NOMO-1 treated with dmso at 0.1 percent for 144 hours (cell line): ENCODE data around the gene TTLL1.
"Not testable (repeated sequence)": the region's sequence is repeated elsewhere in the genome, so short reads cannot be mapped to it uniquely, and the experiment has no call there.

Experiments used
- DNase-seq: peaks from one replicate; lab custom pipeline; 2025; ENCODE audit not compliant: unreplicated experiment; lab: John Stamatoyannopoulos, UW

Gene TTLL1

DNA sequence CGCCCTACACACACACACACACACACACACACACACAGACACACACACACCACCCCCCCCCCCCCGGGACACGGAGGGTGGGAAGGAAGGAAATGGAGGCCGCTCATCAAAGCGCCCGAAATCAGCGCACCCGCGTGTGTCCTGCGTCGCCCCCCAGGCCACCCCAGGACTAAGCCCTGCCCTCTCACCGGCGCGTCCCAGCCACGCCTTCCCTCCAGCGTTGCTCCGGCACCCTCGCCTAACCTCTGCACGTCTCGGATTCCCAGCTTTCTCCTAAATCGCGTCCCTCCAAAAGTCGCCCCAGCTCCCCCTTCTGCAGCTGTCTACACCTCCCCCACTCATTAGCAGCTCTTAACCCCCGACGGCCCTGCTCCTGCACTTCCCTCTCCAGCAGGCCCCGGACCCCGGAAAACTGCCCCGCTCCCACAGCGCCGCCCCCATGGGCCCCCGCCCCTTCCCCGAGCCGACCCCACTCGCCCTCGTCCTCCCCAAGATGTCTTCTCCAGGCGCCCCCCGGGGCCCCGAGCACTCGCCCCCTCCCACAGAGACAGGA is 74.8 kb downstream of the TTLL1 start:
- DNase-seq, result no peak

DNA sequence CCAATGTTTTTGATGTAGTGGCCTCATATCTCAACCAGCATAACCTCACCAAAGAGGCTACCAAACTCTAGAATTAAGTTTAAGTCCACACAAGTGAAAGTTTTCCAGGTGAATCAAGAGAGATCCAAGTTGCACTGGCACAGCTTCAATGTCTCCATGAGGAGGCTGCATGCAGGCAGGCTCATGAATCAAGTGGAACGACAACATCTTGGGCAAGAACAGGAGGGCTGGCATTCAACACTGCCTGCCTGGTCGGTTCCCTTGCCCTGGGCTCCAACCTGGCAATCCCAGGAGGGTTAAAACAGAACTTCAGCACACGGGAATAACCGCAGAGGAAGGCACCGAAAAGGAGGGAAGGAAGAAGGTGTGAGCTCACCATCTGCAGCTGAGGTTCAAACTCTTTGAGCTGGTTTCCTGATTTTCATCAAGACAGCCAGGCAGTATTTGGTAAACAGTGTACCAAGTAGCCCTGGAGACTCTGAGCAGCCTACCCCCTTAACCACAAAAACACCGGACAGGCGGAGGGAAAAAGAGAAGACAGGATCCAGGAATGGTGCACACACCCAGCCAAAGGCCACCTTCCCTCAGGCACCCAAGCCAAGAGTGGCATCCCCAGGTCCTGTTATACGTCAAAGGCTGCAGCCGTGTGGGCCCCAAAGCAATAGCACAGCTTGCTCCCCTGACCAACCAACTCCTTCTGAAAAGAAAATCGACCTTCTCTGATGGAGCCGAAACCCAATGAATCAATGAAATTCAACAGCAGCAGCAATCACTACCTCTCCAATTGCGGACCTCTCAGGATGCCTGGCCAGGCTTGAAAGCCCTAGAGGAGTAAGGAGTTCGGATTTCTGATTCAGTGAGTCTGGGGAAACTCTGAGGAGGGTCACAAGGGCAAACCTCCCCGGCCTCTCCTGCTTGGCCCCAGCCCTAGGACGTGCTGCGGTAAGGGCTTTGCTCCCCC is 75.6 kb downstream of the TTLL1 start:
- no peak for DNase-seq

DNA sequence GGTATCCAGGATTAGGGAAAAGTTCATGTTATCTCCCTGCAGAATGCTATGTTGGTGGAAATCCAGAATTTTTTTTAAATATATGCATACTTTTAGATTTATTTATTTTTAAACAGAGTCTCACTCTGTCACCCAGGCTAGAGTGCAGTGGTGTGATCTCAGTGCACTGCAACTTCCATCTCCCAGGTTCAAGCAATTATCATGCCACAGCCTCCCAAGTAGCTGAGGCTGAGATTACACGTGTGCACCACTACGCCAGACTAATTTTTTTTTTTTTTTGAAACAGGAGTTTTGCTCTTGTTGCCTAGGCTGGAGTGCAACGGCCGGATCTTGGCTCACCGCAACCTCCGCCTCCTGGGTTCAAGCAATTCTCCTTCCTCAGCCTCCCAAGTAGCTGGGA is 76.8 kb downstream of the TTLL1 start:
- DNase-seq, result no peak

DNA sequence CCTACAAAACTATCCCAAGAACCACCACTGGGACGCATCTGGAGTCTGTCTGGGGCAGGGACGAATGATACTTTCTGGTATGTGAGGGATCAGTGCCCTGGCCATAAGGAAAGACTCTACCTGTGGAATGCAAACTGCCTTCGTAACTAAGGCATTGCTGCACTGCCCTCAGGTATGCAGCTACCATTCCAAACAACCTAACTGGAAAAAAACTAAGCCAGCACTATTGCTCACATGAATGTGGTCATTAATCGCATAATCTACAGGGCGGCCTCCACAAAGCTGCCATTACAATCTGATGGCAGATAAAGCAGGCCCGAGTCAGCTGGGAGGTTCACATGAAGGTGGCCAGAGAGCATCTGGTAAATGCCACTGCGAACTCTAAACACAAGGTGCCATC is 78.1 kb downstream of the TTLL1 start:
- no peak for DNase-seq

DNA sequence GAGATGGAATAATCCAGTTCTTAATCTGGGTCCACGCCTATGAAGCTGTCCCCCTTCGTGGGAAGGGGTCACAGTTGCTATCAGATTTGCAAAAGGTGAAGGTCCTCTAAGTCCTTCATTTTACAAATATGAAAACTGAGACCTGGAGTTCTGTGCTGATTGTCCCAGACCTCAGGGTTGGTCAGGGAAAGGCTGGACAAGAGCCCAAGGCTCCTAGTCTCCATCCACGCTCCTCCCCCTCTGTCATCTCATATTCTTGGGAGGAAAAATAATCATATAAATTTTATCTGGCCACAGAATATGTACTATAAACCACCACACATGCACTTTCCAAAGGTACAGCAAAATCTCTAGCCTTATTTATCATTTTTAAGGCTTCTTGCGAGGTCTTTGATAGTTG is 79.7 kb downstream of the TTLL1 start:
- no peak for DNase-seq

DNA sequence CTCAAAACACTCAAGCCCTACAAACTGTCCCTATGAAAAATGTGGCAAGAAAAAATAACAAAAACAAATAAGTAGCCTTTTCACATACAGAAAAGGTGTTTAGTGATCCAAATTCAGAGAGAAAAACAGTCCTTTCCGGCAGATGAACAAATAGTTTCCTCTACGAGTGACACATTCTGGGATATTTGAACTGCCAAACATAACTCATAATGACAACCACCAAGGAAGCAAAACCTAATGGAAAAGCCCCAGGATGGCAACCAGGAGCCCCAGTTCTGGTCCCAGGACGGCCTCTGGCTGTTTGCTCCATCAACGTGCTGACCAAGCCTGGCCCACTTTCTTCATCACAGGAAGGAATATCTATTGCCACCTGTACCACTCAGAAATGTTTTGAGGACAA is 80.3 kb downstream of the TTLL1 start:
- DNase-seq, result no peak

DNA sequence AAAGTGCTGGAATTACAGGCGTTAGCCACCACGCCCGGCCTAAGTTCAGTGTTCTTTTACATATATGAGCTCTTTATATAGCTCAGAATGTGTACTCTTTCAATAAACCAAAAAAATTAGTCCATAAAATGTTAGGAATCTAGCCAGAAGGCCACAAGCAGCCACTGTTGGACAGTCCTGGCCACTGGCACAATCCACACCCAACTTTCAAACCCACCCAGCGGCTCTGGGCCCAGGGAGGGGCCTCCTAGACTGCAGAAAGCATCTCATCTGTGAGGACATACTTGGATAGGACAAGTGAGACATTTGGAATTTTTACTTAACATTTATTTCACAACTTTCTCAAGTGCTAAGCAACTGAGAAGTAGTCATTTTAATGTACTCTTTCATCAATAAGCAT is 80.7 kb downstream of the TTLL1 start:
- no peak for DNase-seq

DNA sequence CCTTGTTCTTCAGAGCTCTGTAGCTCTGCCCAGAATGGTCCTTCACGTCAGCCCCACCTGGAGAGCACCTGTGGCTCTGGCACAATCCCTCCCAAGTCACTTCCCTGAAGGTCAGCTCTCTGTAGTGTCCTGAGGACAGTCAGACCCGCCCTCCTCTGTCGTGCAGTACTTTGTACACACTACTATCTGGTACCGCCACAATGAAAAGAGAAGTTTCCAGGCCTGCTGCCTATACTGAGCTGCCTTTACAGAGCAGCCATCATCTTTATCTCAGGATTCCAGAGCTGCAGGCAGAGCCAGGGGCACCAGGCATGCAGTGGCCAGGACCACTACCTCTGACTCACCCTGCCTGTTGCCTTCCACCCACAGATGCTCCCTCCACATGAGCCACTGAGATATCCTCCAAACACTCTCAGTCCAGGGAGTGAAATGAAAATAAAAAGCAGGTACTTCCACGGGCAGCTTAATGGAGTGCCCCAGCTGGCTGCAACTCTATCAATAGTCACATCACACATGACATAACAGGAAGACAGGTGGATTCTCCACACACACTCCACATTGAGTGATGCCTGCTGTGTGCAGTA is 81.6 kb downstream of the TTLL1 start:
- DNase-seq, result no peak

DNA sequence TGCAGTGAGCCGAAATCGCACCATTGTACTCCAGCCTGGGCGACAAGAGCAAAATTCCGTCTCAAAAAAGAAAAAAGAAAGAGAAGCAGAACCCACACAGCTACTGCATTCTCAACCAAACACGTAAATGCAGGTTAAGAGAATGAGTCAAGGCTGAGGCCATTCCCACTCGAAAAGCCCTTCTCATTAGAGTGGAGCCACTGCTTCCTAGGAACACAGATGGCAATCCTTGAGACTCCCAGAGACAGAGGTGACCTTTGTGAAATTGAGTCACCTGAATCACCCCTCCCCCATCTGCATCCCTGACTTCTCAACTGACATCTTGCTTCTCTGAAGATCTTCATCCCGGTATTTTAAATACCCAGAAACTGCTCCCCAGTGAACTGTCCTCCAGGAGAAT is 82.4 kb downstream of the TTLL1 start:
- no peak for DNase-seq

DNA sequence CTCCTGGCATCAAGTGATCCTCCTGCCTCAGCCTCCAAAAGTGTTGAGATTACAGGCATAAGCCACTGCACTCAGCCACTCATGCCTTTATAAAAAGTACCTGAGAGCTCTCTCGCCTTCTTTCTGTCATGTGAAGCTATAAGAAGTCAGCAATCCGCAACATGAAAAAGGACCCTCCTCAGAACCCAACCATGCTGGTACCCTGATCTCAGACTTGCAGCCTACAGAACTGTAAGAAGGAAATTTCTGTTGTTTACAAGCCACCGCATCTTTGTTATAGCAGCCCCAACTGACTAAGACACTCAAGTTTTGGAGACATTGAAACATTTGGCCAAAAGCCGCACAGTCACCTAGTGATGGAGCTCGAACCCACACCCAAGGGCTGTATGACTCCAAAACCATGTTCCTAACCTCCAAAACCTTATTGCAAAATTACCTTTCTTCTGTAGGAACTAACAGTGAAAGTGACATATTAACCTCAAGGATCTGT is 83.1 kb downstream of the TTLL1 start:
- DNase-seq, result no peak

DNA sequence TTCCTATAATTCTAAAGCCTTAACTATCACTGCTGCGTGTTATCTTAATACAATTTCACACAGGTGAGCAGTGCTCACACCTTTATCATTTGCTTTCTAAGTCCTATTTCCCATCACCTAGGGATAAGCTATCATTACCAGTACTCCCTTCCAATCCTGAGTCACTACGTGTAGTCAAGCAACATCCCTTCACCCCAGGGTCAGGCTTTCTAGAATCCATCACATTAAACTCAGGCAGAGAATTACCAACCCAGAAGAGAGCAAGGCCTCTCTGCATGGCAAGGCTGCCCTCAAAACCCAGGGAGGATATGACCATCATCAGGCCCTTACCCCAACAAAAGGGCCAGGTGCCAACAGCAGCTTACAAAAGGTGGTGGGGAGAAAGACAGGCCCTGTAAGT is 84.1 kb downstream of the TTLL1 start:
- no peak for DNase-seq

DNA sequence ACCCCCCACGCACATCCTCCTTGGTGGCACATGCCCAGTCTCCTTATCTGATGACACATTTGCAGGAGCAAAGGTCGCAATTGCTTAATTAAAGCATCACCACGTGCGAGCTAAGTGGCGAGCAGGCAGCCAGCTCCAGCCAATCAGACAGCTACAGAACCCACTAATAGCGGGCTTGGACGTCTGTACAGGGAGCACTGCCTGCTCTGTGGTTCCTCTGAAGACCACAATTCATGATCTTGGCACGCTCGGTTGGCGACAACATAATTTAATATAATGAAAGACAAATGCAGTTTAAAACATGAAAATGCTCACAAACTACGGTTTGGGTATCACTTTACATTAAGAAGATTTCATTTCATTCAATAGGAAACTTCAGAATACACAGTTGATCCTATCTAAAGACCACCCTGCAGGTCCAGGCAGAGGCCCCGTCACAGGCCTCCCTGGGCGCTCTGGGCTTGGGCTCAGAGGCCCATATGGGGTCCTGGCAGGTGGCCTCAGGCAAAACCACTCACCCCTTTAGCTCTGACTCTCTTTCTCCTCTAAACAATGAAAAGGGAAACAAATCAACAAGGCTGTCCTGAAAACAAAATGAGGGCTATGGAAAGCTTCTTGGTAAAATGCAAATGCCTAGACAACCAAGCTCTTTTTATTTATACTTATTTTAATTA is 84.7 kb downstream of the TTLL1 start:
- peak; percentile 84 for DNase-seq

DNA sequence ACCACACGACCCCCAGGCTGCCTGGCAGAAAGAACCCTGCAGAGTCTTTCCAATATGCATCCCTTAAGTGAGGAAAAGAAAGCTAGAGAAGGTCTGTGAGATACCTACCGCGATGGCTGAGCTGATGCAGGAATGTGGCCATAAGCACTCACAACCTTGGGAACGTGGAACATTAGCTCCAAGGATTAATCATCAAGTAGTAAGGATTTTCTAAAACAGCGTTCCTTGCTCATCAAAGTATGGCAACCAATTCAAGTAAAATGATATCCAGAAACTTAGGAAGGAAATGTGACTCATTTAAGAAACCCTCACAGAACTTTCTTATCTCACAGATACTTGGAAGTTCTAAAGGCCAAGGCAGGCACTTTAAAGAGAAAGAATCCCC is 87.0 kb downstream of the TTLL1 start:
- no peak for DNase-seq

DNA sequence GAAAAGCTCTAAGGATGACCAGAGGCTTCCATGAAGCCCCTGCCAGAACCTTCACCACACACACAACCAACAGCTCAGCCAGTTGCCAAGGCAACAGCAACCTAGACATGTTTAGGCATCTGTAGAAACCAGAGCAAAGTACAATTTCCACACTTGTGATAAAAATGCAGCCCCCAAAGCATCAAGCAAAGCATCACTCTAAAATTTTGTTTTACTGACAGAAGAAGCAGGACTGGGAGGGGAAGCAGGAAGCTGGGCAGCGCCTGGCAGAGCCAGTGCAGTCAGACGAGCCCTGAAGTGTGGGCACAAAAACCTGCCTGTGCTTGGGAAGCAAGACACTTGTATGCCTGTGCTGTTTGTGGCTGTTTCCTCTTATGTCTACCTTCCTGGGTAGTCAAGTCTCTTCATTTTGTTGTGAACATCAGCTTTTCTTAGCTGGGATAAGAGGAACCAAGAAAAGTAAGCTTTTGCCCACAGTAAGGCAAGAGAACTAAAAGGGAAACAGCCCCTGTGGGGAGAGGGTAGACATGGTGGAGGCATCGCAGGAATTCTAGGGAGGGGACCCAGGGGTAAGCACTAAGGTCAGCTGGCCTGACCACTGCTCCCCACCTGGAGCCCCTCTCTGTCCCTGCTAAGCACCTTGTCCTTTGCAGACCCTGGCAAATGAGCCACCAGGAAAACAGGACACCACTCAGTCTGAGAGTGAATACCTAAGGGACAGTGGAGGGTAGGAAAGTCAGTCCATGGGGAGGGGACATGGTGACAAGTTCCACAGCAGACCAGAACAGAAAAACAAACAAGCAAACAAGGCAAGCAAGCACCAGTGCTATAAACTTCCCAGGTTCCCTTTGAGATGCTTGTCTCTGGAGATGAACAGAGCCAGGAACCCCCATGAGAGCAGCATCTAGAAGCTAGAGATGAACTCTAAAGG is 87.7 kb downstream of the TTLL1 start:
- DNase-seq, result peak; percentile 35

DNA sequence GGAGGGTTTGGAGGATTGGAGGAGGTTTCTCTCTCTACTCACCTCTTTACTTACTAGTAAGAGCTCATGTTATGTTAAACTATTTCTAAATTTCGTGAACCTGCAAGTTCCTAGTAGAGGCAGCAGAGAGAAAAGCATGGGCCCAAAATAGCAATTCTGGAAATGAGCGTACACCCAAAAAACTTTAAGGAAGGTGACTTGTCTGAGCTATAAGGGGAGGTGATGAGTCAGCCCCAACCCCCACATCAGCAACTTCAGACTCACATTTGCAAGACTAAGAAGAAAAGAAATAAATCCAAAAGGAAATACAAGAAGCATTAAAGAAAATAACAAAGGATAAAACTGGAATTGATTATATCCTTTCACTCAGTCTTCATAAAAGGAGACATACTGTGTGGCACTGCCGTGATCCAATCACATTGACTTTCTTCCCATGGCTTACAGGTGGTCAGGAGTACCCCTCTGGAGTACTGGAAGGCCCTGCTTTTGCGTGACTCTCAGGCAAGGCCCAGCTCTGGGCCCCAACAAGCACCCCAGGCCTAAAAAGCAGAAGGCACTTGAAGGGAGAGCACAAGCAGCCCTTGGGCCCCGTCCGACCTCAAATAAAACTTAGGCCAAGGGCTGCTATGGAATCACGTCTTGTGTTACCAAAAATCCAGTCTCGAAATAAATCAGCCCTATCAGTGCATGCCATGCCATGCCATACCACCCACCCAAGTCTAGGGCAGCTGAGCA is 88.6 kb downstream of the TTLL1 start:
- DNase-seq, result peak; percentile 45

DNA sequence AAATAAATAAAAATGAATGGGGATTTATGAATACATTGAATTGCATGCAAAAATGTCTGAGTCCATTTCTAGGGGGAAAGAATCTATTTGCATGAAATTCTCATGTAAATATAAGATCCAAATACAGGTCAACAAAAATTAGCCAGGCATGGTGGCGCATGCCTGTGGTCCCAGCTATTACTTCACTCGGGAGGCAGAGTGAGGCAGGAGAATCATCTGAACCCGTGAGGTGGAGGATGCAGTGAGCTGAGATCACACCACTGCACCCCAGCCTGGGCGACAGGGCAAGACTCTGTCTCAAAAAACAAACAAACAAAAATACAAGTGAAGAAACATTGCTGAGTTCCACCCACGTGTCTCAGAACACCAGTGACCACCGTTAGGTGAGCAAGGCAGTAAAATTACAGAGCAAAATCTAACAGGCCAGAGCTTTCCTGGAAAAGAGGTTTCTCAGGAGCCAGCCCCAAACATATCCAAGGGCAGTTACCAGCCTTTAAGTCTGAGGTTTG is 91.6 kb downstream of the TTLL1 start:
- DNase-seq, result no peak

DNA sequence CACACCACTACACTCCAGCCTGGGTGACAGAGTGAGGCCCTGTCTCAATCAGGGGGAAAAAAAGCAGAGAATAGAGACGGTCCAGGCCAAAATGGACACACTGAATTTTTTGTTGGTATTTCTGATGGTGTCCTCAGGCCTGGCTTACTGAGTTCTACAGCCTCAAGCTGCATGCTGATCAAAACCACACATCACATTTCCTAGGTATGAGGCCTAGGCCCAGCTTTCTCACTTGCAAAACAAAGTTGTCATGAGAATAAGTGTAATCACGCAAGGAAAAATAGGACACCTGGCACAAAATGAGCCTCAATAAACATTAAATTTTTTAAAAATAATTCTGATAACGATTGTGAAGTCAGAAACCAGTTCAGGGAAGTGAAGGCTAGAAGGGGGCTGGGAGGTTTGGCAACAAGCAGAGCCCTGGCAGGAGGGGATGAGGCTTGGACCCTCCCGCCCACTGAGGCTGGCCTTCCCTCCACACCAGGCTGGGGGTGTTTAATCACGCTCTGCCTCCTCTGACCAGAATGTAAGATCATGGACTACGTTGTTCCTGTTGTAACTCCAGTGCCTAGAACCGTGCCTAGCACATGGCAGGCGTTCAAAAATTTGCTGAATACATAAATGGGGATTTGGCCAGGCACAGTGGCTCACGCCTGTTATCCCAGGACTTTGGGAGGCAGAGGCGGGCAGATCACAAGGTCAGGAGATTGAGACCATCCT is 92.4 kb downstream of the TTLL1 start:
- no peak for DNase-seq

DNA sequence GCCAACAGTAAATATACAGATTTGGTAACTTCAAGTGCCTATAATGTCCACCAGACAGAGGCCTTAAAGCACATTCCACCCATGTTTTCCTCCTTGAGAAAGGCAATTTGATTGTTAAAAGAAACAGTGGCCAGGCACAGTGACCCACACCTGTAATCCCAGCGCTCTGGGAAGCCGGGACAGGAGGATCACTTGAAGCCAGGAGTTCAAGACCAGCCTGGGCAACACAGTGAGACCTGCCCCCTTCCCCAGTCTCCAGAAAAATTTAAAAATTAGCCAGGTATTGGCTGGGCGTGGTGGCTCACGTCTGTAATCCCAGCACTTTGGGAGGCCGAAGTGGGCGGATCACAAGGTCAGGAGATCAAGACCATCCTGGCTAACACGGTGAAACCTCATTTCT is 93.5 kb downstream of the TTLL1 start:
- DNase-seq, result not testable (repeated sequence)
